HepG2 (cell line): ENCODE data around the gene LRP5. TPM values are rescaled to one million over a fixed set of nuclear protein-coding genes. Genes with fewer than 3 reads are reported as not detected.

Source experiments
- BRCA1 ChIP-seq: sonication (generic); formaldehyde crosslinking; IDR thresholded peaks from 2 replicates; pipeline ENCODE4 v1.4.0; 2020; ENCODE audit warnings: missing genetic modification reagents
- HMG20A ChIP-seq: IDR thresholded peaks from 2 replicates; pipeline ENCODE4 v1.6.1; 2016; ENCODE audit warnings: borderline replicate concordance
- KDM1A ChIP-seq: IDR thresholded peaks from 2 replicates; pipeline ENCODE4 v1.6.1; 2016; ENCODE audit warnings: missing compliant biosample characterization
- KLF12 ChIP-seq: sonication (generic); formaldehyde crosslinking; IDR thresholded peaks from 2 replicates; pipeline ENCODE4 v1.4.0; 2020; ENCODE audit warnings: missing genetic modification reagents, borderline replicate concordance
- MAFK ChIP-seq, 2 experiments: IDR thresholded peaks in 1 of 2; conservative IDR thresholded peaks in 1 of 2; 2 replicates each; pipeline ENCODE4 v1.6.1; 2011; ENCODE audit warnings: improper control_type of control experiment in 2 of 2, low read length in 2 of 2
- MTA3 ChIP-seq: sonication (generic); formaldehyde crosslinking; IDR thresholded peaks from 2 replicates; pipeline ENCODE4 v1.4.0; 2020; ENCODE audit warnings: missing genetic modification reagents
- NCOA2 ChIP-seq: sonication (generic); formaldehyde crosslinking; IDR thresholded peaks from 2 replicates; pipeline ENCODE4 v1.8.0; 2022; ENCODE audit warnings: inconsistent platforms
- NFRKB ChIP-seq: fragments of 450-650 bp; IDR thresholded peaks from 2 replicates; pipeline ENCODE4 v1.6.1; 2017
- NR2F6 ChIP-seq, 2 experiments: IDR thresholded peaks; 2 replicates each; pipeline ENCODE4 v1.6.1; 2016; ENCODE audit warnings: antibody characterized with exemption in 1 of 2, mild to moderate bottlenecking in 1 of 2
- PLRG1 ChIP-seq: fragments of 450-650 bp; conservative IDR thresholded peaks from 2 replicates; pipeline ENCODE4 v1.6.1; 2016
- RXRA ChIP-seq: sonication (generic); formaldehyde crosslinking; IDR thresholded peaks from 2 replicates; pipeline ENCODE4 v1.5.1; 2020; ENCODE audit warnings: missing genetic modification reagents
- SNAI1 ChIP-seq: sonication (generic); formaldehyde crosslinking; IDR thresholded peaks from 2 replicates; pipeline ENCODE4 v1.5.0; 2020; ENCODE audit warnings: mild to moderate bottlenecking, missing genetic modification reagents, borderline replicate concordance
- YY1 ChIP-seq: IDR thresholded peaks from 2 replicates; pipeline ENCODE4 v1.6.1; 2011; ENCODE audit warnings: low read length, low read depth, moderate library complexity, mild to moderate bottlenecking; ENCODE audit not compliant: insufficient read depth, insufficient replicate concordance
- ZFP36L2 ChIP-seq: sonication (generic); formaldehyde crosslinking; IDR thresholded peaks from 2 replicates; pipeline ENCODE4 v1.4.0; 2020; ENCODE audit warnings: missing genetic modification reagents
- ZFP90 ChIP-seq: sonication (generic); formaldehyde crosslinking; IDR thresholded peaks from 2 replicates; pipeline ENCODE4 v1.8.0; 2022; ENCODE audit warnings: missing genetic modification reagents, mild to moderate bottlenecking, inconsistent platforms, borderline replicate concordance
- ZNF292 ChIP-seq: sonication (generic); formaldehyde crosslinking; IDR thresholded peaks from 2 replicates; pipeline ENCODE4 v1.8.1; 2022; ENCODE audit warnings: mild to moderate bottlenecking, low read depth, missing genetic modification reagents, borderline replicate concordance
- ZNF496 ChIP-seq: sonication (generic); formaldehyde crosslinking; IDR thresholded peaks from 2 replicates; pipeline ENCODE4 v1.8.1; 2023; ENCODE audit warnings: mild to moderate bottlenecking, moderate library complexity, missing genetic modification reagents; ENCODE audit not compliant: insufficient replicate concordance
- ZNF577 ChIP-seq: sonication (generic); formaldehyde crosslinking; IDR thresholded peaks from 2 replicates; pipeline ENCODE4 v1.4.0; 2020; ENCODE audit warnings: mild to moderate bottlenecking, low read depth, missing genetic modification reagents, borderline replicate concordance
- ZNF605 ChIP-seq: sonication (generic); formaldehyde crosslinking; IDR thresholded peaks from 2 replicates; pipeline ENCODE4 v1.8.0; 2022; ENCODE audit warnings: mild to moderate bottlenecking, missing genetic modification reagents
- ZNF614 ChIP-seq: IDR thresholded peaks from 2 replicates; pipeline ENCODE4 v1.6.1; 2018; ENCODE audit warnings: missing biosample characterization, missing genetic modification reagents, inconsistent platforms, borderline replicate concordance
- polyA plus RNA-seq, 8 experiments: library from polyadenylated mRNA; depleted of rRNA in 3 of 8; stranded (reverse) in 7 of 8; unstranded in 1 of 8; fragments of >200 nt; fragmentation: Illumina TruSeq in 4 of 8; extraction: Trizol in 4 of 8; gene quantifications; 2 replicates each; pipeline versions ENCODE4 v1.2.1 to v1.2.3, GENCODE V29; 2011 to 2016; ENCODE audit warnings: low read depth in 4 of 8, missing spikeins in 1 of 8, mixed read lengths in 1 of 8; ENCODE audit not compliant: insufficient read depth in 1 of 8
- total RNA-seq, 5 experiments: library from RNA; depleted of rRNA; stranded (reverse); fragments of >200 nt; fragmentation: Illumina TruSeq; extraction: Trizol; gene quantifications; 2 replicates each; pipeline ENCODE4 v1.2.3, GENCODE V29; 2016; ENCODE audit warnings: low read depth in 1 of 5
- TF ChIP-seq, protein P1 (sequence below): sonication (generic); formaldehyde crosslinking; IDR thresholded peaks from 2 replicates; pipeline ENCODE4 v1.9.0; 2021; ENCODE audit warnings: missing genetic modification reagents, borderline replicate concordance
- TF ChIP-seq, protein P2 (sequence below): sonication (generic); formaldehyde crosslinking; IDR thresholded peaks from 2 replicates; pipeline ENCODE4 v1.4.0; 2020; ENCODE audit warnings: low read depth, missing genetic modification reagents
- TF ChIP-seq, protein P3 (sequence below): sonication (generic); formaldehyde crosslinking; conservative IDR thresholded peaks from 2 replicates; pipeline ENCODE4 v1.4.0; 2020; ENCODE audit warnings: missing genetic modification reagents
- TF ChIP-seq, protein P4 (sequence below): sonication (generic); formaldehyde crosslinking; IDR thresholded peaks from 2 replicates; pipeline ENCODE4 v1.5.1; 2020; ENCODE audit warnings: mild to moderate bottlenecking, missing genetic modification reagents, moderate library complexity

Gene LRP5
- total and polyA plus RNA-seq, 2 of the 13 experiments (the other 11 are each of a cell fraction or from before 2014, with no cell fraction given) = 40.4 to 64.0 TPM

DNA sequence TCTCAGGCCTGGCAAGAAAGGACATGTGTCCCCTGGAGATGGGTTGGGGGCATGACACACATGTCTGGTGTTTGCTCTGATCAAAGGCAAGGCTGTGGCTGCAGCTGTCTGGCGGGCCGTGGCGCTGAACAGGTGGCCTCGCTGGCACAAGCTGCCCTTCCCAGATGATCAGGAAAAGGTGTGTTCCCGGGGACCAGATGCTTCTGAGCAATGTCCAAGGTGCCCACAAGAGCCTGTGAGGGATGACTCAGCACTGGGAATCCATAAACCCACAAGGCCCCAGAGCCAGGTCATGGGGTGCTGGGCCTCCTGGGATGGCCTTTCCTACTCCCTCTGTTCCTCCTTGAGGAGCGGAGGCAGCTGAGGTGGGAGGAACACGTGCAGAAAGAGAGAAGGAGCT lies 9.7 kb upstream of the LRP5 start (continued):
- TF ChIP-seq YY1 (no peak), ZNF614 (CRISPR knock-in tag) (no peak), ZNF605 (CRISPR knock-in tag) (no peak), KDM1A (no peak), ZFP90 (CRISPR knock-in tag) (no peak), PLRG1 (no peak), ZNF577 (no peak), MTA3 (no peak), MAFK (conservative IDR thresholded peaks at IDR 0.05 in 1 of 2, IDR thresholded peaks at IDR 0.05 in 1 of 2; ENCODE audit: low read length in 2 of 2) (peak; percentile 41 to 71), NCOA2 (CRISPR knock-in tag) (peak; percentile 21; the same call in 1 of the 2 replicates), ZNF292 (CRISPR knock-in tag) (no peak), SNAI1 (CRISPR knock-in tag) (no peak), RXRA (CRISPR knock-in tag) (0 out of 2 replicates have a peak, but pooled peaks have one; percentile 60), ZFP36L2 (no peak), NFRKB (no peak), ZNF496 (CRISPR knock-in tag) (no peak), HMG20A (CRISPR knock-in tag) (0 out of 2 replicates have a peak, but pooled peaks have one; percentile 14), KLF12 (CRISPR knock-in tag) (no peak), NR2F6 (IDR thresholded peaks at IDR 0.05) (no peak), NR2F6 (CRISPR knock-in tag; IDR thresholded peaks at IDR 0.05) (no peak), BRCA1 (CRISPR knock-in tag) (no peak)
- TF ChIP-seq, protein P1, sequence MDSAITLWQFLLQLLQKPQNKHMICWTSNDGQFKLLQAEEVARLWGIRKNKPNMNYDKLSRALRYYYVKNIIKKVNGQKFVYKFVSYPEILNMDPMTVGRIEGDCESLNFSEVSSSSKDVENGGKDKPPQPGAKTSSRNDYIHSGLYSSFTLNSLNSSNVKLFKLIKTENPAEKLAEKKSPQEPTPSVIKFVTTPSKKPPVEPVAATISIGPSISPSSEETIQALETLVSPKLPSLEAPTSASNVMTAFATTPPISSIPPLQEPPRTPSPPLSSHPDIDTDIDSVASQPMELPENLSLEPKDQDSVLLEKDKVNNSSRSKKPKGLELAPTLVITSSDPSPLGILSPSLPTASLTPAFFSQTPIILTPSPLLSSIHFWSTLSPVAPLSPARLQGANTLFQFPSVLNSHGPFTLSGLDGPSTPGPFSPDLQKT = no peak
- TF ChIP-seq, protein P2, sequence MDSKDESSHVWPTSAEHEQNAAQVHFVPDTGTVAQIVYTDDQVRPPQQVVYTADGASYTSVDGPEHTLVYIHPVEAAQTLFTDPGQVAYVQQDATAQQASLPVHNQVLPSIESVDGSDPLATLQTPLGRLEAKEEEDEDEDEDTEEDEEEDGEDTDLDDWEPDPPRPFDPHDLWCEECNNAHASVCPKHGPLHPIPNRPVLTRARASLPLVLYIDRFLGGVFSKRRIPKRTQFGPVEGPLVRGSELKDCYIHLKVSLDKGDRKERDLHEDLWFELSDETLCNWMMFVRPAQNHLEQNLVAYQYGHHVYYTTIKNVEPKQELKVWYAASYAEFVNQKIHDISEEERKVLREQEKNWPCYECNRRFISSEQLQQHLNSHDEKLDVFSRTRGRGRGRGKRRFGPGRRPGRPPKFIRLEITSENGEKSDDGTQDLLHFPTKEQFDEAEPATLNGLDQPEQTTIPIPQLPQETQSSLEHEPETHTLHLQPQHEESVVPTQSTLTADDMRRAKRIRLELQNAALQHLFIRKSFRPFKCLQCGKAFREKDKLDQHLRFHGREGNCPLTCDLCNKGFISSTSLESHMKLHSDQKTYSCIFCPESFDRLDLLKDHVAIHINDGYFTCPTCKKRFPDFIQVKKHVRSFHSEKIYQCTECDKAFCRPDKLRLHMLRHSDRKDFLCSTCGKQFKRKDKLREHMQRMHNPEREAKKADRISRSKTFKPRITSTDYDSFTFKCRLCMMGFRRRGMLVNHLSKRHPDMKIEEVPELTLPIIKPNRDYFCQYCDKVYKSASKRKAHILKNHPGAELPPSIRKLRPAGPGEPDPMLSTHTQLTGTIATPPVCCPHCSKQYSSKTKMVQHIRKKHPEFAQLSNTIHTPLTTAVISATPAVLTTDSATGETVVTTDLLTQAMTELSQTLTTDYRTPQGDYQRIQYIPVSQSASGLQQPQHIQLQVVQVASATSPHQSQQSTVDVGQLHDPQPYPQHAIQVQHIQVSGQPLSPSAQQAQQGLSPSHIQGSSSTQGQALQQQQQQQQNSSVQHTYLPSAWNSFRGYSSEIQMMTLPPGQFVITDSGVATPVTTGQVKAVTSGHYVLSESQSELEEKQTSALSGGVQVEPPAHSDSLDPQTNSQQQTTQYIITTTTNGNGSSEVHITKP (CRISPR knock-in tag) = no peak
- TF ChIP-seq, protein P3, sequence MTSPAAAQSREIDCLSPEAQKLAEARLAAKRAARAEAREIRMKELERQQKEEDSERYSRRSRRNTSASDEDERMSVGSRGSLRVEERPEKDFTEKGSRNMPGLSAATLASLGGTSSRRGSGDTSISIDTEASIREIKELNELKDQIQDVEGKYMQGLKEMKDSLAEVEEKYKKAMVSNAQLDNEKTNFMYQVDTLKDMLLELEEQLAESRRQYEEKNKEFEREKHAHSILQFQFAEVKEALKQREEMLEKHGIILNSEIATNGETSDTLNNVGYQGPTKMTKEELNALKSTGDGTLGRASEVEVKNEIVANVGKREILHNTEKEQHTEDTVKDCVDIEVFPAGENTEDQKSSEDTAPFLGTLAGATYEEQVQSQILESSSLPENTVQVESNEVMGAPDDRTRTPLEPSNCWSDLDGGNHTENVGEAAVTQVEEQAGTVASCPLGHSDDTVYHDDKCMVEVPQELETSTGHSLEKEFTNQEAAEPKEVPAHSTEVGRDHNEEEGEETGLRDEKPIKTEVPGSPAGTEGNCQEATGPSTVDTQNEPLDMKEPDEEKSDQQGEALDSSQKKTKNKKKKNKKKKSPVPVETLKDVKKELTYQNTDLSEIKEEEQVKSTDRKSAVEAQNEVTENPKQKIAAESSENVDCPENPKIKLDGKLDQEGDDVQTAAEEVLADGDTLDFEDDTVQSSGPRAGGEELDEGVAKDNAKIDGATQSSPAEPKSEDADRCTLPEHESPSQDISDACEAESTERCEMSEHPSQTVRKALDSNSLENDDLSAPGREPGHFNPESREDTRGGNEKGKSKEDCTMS (CRISPR knock-in tag) = no peak
- TF ChIP-seq, protein P4, sequence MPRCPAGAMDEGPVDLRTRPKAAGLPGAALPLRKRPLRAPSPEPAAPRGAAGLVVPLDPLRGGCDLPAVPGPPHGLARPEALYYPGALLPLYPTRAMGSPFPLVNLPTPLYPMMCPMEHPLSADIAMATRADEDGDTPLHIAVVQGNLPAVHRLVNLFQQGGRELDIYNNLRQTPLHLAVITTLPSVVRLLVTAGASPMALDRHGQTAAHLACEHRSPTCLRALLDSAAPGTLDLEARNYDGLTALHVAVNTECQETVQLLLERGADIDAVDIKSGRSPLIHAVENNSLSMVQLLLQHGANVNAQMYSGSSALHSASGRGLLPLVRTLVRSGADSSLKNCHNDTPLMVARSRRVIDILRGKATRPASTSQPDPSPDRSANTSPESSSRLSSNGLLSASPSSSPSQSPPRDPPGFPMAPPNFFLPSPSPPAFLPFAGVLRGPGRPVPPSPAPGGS (CRISPR knock-in tag) = no peak
